ENCODE results near the gene POLR1C.

The POLR1C gene

DNA sequence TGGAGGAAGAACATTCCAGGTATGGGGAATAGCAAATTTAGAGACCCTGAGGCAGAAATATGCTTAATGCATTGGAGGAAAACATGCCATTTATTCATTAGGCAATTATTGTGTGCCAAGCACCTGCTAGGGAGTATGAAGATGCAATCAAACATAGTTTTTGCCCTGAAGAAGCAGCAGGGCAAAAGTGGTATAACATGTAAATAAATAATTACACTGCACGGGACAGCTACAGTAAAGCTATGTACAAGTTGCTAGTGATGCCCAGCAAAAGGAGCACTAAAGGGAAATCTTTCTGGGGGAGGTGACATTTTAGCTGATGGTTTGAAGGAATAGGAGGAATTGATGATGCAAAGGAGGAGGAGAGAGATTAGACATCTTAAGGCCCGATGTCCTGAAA, 40.1 kb upstream of the POLR1C start:
- H3K9ac ChIP-seq (ENCODE audit: low read depth, low read length, poor library complexity, severe bottlenecking), result peak overlapping the region; percentile 93
- H2AFZ ChIP-seq (ENCODE audit: low read length), result peak overlapping the region; percentile 95
- H3K27me3 ChIP-seq (ENCODE audit: insufficient read depth, low read length, poor library complexity, severe bottlenecking), result no peaks in the 10 kb centered on the region
- H3K9me3 ChIP-seq (ENCODE audit: insufficient read depth, low read depth, low read length), result no peaks in the 10 kb centered on the region
- no peaks in the 10 kb centered on the region for H3K36me3 ChIP-seq (ENCODE audit: insufficient read depth, low read length)
- H3F3A ChIP-seq (ENCODE audit: low read depth), result no peaks in the 10 kb centered on the region
- H4K20me1 ChIP-seq (ENCODE audit: insufficient read depth, low read length, poor library complexity, severe bottlenecking), result peaks cover 4% of the 10 kb centered on the region
- H3K4me3 ChIP-seq (ENCODE audit: low read length, poor library complexity, severe bottlenecking), result peak overlapping the region; percentile 93
- peak overlapping the region; percentile 84 for H3K4me2 ChIP-seq (ENCODE audit: low read depth, low read length, poor library complexity, severe bottlenecking)
- H3K4me1 ChIP-seq (ENCODE audit: insufficient read depth, low read length, poor library complexity, severe bottlenecking), result peaks cover 32% of the 10 kb centered on the region
- TF ChIP-seq EZH2phosphoT487 (IDR thresholded peaks at IDR 0.05; ENCODE audit: borderline replicate concordance), result no peak
- TF ChIP-seq, protein P1, sequence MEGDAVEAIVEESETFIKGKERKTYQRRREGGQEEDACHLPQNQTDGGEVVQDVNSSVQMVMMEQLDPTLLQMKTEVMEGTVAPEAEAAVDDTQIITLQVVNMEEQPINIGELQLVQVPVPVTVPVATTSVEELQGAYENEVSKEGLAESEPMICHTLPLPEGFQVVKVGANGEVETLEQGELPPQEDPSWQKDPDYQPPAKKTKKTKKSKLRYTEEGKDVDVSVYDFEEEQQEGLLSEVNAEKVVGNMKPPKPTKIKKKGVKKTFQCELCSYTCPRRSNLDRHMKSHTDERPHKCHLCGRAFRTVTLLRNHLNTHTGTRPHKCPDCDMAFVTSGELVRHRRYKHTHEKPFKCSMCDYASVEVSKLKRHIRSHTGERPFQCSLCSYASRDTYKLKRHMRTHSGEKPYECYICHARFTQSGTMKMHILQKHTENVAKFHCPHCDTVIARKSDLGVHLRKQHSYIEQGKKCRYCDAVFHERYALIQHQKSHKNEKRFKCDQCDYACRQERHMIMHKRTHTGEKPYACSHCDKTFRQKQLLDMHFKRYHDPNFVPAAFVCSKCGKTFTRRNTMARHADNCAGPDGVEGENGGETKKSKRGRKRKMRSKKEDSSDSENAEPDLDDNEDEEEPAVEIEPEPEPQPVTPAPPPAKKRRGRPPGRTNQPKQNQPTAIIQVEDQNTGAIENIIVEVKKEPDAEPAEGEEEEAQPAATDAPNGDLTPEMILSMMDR (conservative IDR thresholded peaks at IDR 0.05; ENCODE audit: low read length), result no peak
- peaks cover 30% of the 10 kb centered on the region for H3K79me2 ChIP-seq (ENCODE audit: insufficient read depth, low read length)
- no peaks in the 10 kb centered on the region for H3K9me2 ChIP-seq (replicated peaks; ENCODE audit: low read depth, low read length)

DNA sequence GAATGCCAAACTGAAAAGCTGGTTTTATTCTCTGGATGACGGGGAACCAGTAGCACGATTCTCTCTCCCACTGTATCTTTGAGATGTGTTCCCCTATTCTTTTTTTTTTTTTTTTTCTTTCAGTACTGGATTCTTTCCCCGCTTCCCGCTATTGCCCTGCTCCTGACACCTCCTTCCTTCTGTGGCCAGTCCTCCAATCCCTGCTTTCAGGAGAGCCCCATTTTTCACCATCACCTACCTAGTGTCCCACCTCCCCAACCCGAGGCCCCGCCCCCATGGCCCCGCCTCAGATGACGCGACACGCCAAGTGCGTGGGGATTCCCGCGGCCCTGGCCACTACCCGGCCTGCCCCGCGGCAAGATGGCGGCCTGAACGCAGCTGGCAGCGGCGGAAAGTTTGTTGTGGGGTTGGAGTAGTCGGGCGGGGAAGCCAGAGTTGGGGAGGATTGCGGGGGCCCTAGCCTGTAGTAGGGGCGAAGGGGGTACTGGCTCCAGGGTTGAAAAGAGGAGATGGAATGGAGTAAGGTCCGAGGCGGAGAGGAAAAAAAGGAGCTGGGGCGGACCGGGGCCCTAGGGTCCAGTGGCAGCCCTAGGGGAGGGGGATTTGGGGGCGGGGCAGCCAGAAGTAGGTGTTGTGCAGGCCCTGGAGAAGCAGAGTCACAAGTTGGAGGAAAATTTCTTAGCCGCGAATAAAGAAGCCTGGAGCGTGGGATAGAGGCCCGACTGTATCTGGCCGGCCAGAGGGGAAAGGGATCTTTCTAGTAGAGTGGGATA, 39.5 kb upstream of the POLR1C start, which contains the start of gene TJAP1:
TJAP1 (plus strand) TSS at position 336 of the 773 bp plus-strand sequence. CDS start 21,432 bp downstream, outside the sequence.
- peak within 1 kb of the TSS; percentile 84 for H3K4me2 ChIP-seq (ENCODE audit: low read depth, low read length, poor library complexity, severe bottlenecking)
- H3K79me2 ChIP-seq (ENCODE audit: insufficient read depth, low read length), result peaks cover 36% of the 10 kb centered on the region
- H3K9me3 ChIP-seq (ENCODE audit: insufficient read depth, low read depth, low read length), result no peaks in the 10 kb centered on the region
- no peaks in the 10 kb centered on the region for H3K27me3 ChIP-seq (ENCODE audit: insufficient read depth, low read length, poor library complexity, severe bottlenecking)
- H3K4me3 ChIP-seq (ENCODE audit: low read length, poor library complexity, severe bottlenecking), result peak within 1 kb of the TSS; percentile 93
- H2AFZ ChIP-seq (ENCODE audit: low read length), result peak within 1 kb of the TSS; percentile 95
- no peaks in the 10 kb centered on the region for H3F3A ChIP-seq (ENCODE audit: low read depth)
- H3K9ac ChIP-seq (ENCODE audit: low read depth, low read length, poor library complexity, severe bottlenecking), result peak within 1 kb of the TSS; percentile 93
- H3K4me1 ChIP-seq (ENCODE audit: insufficient read depth, low read length, poor library complexity, severe bottlenecking), result peaks cover 34% of the 10 kb centered on the region
- TF ChIP-seq, protein P1 (conservative IDR thresholded peaks at IDR 0.05; ENCODE audit: low read length), result no peak
- no peak for TF ChIP-seq EZH2phosphoT487 (IDR thresholded peaks at IDR 0.05; ENCODE audit: borderline replicate concordance)
- H3K9me2 ChIP-seq (replicated peaks; ENCODE audit: low read depth, low read length), result no peaks in the 10 kb centered on the region
- H4K20me1 ChIP-seq (ENCODE audit: insufficient read depth, low read length, poor library complexity, severe bottlenecking), result peaks cover 4% of the 10 kb centered on the region
- no peaks in the 10 kb centered on the region for H3K36me3 ChIP-seq (ENCODE audit: insufficient read depth, low read length)

DNA sequence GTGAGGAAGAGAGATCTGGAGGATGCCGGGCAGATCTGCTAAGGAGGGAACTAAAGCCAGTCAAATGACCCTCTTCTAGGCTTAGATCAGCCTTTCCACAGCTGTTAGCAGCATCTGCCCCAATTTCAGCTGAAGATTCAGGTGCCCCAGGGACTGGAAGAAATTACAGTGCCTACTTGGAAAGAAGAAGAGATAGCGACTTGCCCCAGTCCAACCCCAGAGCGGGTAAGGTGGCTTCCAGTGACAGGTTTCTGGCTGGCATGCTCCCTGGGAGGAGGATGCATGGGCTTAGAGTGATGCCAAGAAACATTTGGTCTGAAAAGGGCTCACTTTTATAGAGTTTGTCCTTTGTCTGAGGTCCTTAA, 38.9 kb upstream of the POLR1C start:
- Histone ChIP-seq H3K4me3 (ENCODE audit: low read length, poor library complexity, severe bottlenecking) (peak overlapping the region; percentile 93), H3K27me3 (ENCODE audit: insufficient read depth, low read length, poor library complexity, severe bottlenecking) (no peaks in the 10 kb centered on the region), H2AFZ (ENCODE audit: low read length) (peak overlapping the region; percentile 95), H4K20me1 (ENCODE audit: insufficient read depth, low read length, poor library complexity, severe bottlenecking) (peaks cover 4% of the 10 kb centered on the region), H3K4me2 (ENCODE audit: low read depth, low read length, poor library complexity, severe bottlenecking) (peak overlapping the region; percentile 84), H3K36me3 (ENCODE audit: insufficient read depth, low read length) (no peaks in the 10 kb centered on the region), H3F3A (ENCODE audit: low read depth) (no peaks in the 10 kb centered on the region), H3K9me2 (replicated peaks; ENCODE audit: low read depth, low read length) (no peaks in the 10 kb centered on the region), H3K79me2 (ENCODE audit: insufficient read depth, low read length) (peaks cover 36% of the 10 kb centered on the region), H3K9me3 (ENCODE audit: insufficient read depth, low read depth, low read length) (no peaks in the 10 kb centered on the region), H3K4me1 (ENCODE audit: insufficient read depth, low read length, poor library complexity, severe bottlenecking) (peaks cover 34% of the 10 kb centered on the region), H3K9ac (ENCODE audit: low read depth, low read length, poor library complexity, severe bottlenecking) (peak overlapping the region; percentile 93)
- no peak for TF ChIP-seq EZH2phosphoT487 (IDR thresholded peaks at IDR 0.05; ENCODE audit: borderline replicate concordance)
- TF ChIP-seq, protein P1 (conservative IDR thresholded peaks at IDR 0.05; ENCODE audit: low read length), result no peak
